GM11168 (cell line): ENCODE results near the gene GNB5.
"Not testable (repeated sequence)": the region's sequence is repeated elsewhere in the genome, so short reads cannot be mapped to it uniquely, and the experiment has no call there.

ENCODE experiments used
- in situ Hi-C: fragments of 300-500 bp; cut with MboI; formaldehyde crosslinking; loops from one replicate; pipeline ENCODE4 v1.12.0; 2022; ENCODE audit warnings: low sequenced_read_pairs; ENCODE audit not compliant: unreplicated experiment

GNB5 gene

DNA sequence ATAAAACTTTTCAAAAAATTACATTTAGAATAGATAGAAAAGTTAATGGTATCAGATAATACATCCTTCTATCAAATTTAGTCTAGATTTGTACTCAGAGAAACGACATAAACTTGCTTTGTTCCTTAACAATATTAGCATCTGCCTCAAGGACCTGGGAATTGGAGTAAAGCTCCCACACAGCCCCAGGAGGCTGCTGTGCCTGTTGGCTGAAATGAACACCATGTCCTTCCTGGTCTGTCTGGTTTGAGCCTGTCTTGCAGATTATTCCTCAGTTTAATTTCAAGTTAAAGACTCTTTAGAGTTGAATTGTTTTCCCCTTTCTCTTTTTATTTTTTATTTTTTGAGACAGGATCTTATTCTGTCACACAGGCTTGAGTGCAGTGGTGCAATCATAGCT, 19.4 kb downstream of the GNB5 start:
- in situ Hi-C loops: no loop called here

DNA sequence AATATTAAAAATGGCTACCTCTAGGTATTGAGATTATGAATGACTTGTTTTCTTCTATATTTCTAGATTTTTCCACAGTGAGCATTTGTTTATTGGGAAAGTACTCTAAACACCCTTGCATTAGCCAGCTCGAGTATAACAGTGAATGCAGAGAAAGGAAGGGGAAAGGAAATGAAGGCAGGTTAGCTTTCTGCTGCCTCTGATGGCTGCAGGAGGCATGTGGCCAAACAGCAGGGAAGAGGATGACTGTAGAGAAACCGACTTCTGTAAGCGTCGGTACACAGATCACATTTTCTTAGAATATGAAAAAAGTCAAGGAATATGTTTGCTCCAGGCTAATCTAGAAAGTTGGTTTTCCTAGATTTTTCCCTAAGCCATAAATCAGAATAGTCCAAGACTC, 19.8 kb downstream of the GNB5 start:
- in situ Hi-C loops: no loop called here

DNA sequence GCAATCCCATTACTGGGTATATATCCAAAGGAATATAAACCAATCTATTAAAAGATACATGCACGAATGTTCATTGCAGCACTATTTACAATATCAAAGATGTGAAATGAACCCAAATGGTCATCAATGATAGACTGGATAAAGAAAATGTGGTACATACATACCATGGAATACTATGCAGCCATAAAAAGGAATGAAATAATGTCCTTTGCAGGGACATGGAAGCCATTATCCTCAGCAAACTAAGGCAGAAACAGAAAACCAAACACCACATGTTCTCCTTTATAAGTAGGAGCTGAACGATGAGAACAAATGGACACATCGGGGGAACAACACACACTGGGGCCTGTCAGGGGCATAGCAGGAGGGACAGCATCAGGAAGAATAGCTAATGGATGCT, 21.0 kb downstream of the GNB5 start:
- in situ Hi-C loops: not testable (repeated sequence)

DNA sequence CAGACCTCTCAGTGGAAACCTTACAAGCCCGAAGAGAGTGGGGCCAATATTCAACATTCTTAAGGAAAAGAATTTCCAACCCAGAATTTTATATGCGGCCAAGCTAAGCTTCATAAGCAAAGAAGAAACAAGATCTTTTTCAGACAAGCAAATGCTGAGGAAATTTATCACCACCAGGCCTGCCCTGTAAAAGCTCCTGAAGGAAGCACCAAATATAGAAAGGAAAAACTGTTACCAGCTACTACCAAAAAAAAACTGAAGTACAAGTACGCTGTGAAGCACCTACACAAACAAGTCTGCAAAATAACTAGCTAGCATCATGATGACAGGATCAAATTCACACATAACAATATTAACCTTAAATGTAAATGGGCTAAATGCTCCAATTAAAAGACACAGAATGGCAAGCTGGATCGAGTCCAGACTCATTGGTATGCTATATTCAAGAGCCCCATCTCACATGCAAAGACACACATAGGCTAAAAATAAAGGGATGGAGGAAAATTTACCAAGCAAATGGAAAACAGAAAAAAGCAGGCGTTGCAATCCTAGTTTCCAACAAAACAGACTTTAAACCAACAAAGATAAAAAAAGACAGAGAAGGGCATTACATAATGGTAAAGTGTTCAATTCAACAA, 25.6 kb downstream of the GNB5 start:
- in situ Hi-C loops: not testable (repeated sequence)

DNA sequence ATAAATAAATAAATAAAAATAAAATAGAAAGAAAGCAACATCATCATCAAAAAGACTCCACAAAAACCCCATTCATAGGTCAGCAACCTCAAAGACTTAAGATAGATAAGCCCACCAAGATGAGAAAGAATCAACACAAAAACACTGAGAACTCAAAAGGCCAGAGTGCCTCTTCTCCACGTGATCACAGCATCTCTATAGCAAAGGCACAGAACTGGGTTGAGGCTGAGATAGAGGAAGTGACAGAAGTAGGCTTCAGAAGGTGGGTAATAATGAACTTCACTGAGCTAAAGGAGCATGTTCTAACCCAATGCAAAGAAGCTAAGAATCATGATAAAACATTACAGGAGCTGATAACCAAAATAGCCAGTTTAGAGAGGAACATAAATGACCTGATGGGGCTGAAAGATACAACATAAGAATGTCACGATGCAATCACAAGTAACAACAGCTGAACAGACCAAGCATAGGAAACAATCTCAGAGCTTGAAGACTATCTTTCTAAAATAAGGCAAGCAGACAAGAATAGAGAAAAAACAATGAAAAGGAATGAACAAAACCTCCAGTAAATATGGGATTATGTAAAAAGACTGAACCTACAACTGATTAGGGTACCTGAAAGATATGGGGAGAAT, 26.4 kb downstream of the GNB5 start:
- in situ Hi-C loops: no loop called here

DNA sequence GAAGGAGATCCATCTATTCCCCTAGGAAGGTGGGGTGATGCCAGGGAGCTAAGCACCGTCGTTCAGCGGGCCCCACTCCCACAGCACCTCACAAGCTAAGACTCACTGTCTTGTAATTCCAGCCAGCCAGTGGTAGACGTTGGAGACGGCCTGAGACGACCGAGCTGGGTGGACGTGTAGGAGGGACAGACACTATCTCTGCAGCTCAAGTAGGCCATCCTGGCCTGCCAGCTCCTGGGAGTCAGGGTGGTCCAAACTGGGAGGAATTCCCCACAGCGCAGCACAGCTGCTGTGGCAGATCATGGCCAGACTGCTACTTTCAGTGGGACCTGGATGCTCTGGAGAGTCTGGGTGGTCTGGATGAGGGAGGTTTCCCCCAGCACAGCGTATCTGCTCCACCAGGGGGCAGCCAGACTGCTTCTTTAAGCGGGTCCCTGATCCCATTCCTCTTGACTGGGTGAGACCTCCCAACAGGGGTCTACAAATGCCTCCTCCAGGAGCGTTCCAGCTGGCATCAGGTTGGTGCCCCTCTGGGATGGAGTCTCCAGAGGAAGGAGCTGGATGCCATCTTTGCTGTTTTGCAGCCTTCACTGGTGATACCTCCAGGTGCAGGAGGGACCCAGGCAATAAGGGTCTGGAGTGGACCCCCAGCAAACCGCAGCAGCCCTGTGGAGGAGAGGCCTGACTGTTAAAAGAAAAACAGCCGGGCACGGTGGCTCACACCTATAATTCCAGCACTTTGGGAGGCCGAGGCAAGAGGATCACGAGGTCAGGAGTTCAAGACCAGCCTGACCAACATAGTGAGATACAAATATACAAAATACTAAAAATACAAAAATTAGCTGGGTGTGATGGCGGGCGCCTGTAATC, 27.6 kb downstream of the GNB5 start:
- in situ Hi-C loops: no loop called here

DNA sequence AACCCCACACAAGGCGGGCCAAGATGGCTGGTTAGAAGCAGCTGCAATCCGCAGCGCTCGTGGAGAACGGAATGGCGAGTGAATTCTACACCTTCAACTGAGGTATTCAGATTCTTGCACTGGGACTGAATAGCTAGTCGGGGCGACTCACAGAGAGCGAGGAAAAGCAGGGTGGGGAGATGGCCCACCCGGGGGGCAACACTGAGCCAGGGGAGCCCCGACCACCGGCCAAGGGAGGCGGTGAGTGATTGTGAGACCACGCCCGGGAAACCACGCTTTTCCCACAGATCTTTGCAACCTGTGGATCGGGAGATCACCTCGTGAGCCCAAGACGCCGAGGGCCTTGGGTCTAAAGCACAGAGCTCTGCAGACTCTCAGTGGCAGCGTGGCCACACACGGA, 28.3 kb downstream of the GNB5 start:
- in situ Hi-C loops: no loop called here

DNA sequence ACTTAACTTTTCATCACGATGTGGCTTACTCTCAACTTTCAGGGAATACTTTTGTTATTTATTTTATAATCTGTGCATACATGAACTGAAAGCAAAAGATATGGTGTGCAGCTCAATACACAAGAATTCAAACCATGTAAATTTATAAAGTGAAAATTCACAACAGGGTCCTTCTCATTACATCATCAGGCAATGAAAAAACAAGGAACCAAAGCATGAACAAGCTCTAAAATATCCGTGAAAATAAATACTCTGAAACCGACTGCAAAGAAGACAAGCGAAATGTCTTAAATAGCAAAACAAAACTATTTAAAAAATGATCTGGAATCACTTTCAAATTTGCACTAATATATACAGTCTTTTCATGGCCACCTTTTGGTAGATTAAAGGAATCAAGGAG, 28.9 kb downstream of the GNB5 start:
- in situ Hi-C loops: no loop called here

DNA sequence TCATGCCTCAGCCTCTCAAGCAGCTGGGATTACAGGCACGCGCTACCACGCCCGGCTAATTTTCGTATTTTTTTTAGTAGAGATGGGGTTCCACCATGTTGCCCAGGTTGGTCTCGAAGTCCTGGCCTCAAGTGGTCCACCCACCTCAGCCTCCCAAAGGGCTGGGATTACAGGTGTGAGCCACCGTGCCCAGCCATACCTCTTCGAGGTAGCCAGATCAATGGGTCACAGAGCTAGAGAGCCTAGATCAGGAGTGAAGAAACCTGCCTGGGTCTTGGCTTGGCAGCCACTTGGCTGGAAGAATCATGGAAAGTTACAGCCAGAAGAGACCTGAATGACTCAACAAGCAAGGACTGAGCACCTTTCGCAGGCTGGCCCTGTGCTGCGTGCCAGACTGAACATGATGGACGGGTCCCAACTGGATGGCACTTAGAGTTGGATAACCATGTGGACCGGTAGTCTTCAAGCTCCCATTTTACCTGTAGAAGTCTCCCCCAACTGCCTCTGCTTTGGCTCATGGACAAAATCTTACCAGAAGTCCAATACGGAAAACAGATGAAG, 29.7 kb downstream of the GNB5 start:
- in situ Hi-C loops: no loop called here

DNA sequence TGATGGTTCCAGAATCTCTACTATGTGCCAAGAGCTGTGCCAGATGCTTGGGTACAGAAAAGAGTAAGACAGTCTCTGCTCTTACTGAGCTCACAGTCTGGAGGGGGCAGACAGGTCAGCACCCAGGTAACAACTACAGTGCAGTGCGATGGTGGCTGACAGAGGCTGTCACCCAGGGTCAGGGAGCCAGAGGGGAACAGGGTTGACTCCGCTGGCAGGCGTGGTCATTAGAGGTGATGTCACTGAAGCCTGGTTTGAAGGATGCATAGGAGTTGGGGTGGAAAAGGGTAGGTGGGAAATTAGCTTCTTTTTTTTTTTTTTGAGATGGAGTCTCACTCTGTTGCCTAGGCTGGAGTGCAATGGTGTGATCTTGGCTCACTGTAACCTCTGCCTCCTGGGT, 31.5 kb downstream of the GNB5 start:
- in situ Hi-C loops: no loop called here

DNA sequence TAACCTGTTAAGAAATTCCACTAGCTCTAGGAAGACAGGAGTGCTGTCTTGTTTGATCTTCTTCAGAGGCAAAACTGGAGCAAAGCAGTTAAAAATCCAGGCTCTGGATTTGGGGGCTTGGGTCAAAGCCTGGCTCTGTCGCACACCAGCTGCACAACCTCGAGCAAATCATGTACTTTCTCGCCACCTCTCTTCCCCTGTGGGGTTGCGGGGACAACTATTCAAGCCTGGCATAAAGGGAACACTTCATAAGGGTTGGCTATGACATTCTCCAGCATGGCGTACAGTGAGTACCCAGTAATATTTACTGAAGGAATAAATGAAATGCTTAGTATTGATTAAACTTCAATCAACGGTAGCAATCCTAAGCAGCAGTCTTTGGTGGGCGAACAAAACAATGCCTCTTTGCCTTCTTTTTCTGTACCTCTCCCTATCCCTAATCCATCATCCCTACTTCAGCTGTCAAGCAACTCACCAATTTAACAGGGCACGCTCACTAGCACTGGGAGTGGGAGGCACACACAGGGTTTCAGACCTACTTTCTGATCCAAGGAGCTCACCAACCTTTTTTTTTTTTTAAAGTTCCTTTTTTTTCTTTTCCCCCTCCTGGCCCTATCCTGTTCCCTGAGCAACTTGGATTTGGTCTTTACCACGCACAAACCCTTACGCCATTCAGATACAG, 33.0 kb downstream of the GNB5 start:
- in situ Hi-C loops: no loop called here

DNA sequence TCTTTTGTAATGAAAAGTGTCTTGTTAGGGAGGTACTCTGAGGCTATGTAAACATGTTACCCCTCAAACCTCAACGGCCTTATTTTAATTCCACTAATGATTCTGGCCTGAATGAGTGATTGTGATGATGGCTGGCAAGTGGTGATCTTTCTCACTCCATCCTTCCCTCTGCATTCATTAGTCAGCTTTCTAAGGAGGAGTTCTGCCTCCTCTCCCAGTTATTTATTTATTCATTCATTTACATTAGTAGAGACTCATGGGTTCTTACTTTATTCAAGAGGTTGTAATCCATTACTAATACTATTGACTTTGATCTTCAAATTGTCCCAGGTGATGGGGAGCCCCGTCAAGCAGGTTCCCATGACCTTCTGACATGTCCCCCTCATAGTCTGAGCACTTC, 35.3 kb downstream of the GNB5 start:
- in situ Hi-C loops: no loop called here

DNA sequence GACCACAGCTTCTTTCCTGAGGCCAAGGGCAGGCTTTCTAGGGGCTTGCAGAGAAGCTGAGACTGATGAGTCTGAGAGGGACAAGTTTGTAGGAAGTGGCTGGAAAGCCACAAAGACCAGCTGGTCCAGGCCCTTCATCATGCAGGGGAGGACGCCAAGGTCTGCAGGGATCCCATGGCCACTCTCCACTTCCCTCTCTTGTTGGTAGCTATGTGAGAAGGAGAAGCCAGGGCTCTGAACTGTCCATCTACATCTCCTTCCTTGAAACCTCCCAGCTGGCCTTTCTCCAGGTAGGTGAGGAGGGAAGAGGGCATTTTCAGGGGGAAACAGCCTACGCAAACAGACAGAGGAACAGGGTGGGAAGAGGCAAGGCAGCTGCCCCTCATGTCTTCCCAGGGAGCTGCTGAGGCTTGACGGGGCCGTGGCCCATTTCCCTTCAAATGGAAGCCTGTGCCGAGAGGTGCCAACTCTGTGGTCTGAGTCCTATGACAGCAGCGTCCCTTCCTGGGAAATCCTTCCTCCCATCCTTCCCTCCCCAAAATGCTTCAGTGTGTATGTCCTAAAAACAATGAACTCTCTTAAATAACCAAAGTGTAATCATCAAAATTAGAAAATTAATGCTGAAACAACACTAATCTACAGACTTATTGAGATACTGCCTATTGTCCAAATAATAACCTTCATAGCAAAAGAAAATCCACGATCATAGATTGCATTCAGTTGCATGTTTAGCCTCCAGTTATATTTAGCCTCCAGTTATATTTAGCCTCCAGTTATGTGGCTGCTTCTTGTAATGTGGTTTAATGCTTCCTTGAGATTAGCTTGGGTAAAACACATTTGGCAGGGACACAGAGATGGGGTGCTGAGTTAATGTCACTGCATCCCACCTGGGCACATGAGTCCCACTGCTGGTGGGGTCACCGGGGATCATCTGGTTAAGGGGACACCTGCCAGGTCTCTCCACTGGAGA, 36.0 kb downstream of the GNB5 start:
- in situ Hi-C loops: no loop called here

DNA sequence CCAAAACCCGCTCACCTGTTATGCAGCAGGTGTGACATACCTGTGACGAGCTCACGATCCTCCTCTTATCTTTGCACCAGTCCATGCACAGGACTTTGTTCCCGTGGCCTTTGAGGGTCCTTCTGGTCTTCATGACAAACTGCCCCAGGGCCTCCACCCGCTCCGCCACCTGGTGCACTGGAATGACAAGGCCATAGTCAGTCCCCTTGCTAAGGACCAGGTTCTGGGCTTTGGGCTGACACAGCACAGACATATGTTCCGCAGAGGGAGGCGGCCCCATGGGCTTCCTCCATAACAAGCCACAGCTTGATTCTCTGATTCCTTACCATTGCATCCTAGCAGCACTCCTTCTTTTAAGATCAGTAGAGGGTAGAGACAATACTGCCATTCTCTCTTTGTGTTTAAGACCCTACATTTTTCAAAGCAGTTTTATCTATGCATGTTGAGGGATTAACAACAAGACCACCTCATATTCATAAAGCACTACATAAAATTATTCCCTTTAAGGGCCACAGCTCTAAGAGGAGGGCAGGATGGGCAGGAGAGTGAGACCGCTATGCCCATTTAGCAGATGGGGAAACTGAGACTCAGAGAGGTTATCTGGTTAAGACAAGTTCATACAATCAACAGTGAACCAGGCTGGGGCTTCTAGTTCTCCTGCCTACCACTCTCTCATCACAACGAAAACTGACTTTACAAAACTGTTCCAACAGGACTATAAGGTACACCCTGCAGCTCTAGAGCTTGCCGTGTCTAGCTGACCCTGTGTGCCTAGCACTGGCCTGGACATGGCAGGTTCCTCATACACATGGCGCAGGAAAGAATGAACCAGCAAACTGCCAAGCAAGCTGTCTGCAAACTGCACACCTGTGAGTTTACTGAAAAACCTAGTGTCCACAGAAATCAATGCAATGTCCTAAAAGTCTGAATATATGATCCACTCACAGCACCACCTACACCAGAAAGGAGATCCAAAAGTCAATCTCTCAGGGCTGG, 37.0 kb downstream of the GNB5 start:
- in situ Hi-C loops: no loop called here

DNA sequence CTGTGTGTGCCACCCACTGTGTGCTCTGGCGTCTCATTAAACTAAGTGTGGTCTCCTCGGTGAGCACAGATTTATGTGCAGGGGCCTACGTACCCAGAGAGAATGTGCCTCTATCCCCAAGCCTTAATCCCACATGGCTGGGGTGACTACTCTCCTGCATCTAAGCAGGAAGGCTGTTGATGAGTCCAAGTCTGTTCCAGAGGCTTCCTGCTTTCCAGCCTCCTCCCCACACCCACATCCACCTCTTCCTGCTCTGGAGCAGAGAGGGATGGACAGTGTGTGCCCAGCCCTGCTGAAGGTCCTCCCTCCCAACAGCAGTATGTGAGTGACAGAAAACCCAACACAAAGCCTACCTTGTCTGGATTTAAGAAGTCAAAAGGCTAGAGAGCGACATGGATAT, 39.8 kb downstream of the GNB5 start:
- in situ Hi-C loops: no loop called here

DNA sequence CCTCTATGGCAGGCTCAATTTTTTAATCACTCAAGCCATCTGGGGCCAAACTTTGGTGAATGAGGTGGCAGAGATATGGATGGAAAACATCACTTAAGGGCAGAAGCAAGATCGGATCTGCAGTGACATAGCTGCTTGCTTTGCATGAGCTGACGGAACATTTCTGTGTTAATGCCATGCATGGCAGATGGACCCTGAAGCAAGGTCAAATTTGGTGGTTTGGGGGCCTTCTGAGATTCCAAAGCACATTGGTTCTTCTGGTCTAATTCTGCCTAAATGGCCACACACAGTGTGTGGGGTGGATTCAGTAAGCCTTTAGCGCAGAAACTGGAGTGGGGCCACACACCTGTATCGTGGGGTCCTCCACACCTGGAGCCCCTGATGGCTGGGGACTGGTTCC, 40.3 kb downstream of the GNB5 start:
- in situ Hi-C loops: no loop called here

DNA sequence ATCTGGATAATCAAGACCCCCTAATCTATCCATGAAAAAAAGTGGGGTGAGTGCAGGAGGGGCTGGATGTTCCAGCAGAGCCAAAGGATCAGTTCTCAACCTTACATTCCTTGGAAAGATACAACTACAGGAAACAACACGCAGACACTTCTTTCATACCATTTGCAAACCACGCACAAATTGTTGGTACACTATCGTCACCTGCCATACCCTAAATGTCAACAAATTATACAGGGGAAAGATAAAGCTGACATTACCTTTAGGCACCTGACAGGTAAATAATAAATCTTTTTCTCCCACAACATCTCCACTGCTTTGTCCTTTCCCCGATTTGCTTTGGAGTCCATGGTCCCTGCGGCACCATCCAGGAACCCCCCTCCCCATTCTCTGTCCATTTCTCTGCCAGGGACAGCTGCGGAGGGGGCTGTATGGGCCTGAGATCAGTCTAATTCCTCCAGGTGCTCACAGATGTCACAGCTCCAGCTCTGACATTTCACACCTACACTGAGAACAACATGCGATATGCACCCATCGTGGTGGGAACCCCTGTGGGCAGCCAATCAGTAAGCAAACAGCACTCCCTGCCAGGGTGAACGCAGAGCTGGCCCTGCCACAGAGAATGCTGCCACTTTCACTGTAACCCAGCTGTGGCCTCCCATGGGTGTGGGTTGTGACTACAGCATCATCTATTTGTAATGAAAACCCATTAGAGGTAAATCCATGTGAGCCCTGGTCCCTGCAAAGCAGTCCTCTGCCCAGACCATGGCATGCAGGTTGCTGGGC, 41.0 kb downstream of the GNB5 start:
- in situ Hi-C loops: no loop called here
